GM12891 (cell line): Measurements from ENCODE around the gene HTR1D.

ENCODE experiments used
- PAX5 ChIP-seq: IDR thresholded peaks from 2 replicates; pipeline ENCODE4 v1.6.1; 2011; ENCODE audit warnings: low read length, moderate library complexity, mild to moderate bottlenecking; ENCODE audit not compliant: insufficient read depth, severe bottlenecking
- POLR2A ChIP-seq: IDR thresholded peaks from 2 replicates; pipeline ENCODE4 v1.6.1; 2011; ENCODE audit warnings: low read depth, low read length, control low read depth
- POLR2AphosphoS5 ChIP-seq: IDR thresholded peaks from 2 replicates; pipeline ENCODE4 v1.6.1; 2011; ENCODE audit warnings: low read depth, low read length, control low read depth
- POU2F2 ChIP-seq: IDR thresholded peaks from 2 replicates; pipeline ENCODE4 v1.6.1; 2011; ENCODE audit warnings: low read depth, mild to moderate bottlenecking, control low read depth, low read length, moderate library complexity
- SPI1 ChIP-seq: IDR thresholded peaks from 2 replicates; pipeline ENCODE4 v1.6.1; 2011; ENCODE audit warnings: low read depth, low read length, control low read depth
- TAF1 ChIP-seq: IDR thresholded peaks from 2 replicates; pipeline ENCODE4 v1.6.1; 2011; ENCODE audit warnings: low read depth, low read length, control low read depth

GRCh38 chr1:23237508-23237907 lies 20.2 kb upstream of the HTR1D start:
- TF ChIP-seq POLR2A (no peak), TAF1 (no peak), POLR2AphosphoS5 (no peak), SPI1 (no peak), PAX5 (no peak), POU2F2 (no peak)
